ENCODE measurements around the gene CFAP410. TPM values are rescaled to one million over a fixed set of nuclear protein-coding genes. Genes with fewer than 3 reads are reported as not detected.

Gene CFAP410
- total and polyA plus RNA-seq, 2 of the 4 experiments (the other 2 are of a cell fraction): 3.8 to 10.3 TPM

GRCh38 chr21:44321846-44322450 lies 17.2 kb downstream of the CFAP410 start:
- ATAC-seq (ENCODE audit: low read depth): no peak
- Histone ChIP-seq H3K4ac (ENCODE audit: low read depth, low read length) (no peak overlapping the region), H4K5ac (ENCODE audit: low read depth, low read length) (no peak overlapping the region), H3K36me3 (ENCODE audit: control insufficient read depth, insufficient read depth, low read length) (peaks cover 76% of the 10 kb centered on the region), H2AFZ (replicated peaks; ENCODE audit: low read length, poor library complexity) (no peak overlapping the region), H2BK5ac (ENCODE audit: low read depth, low read length, poor library complexity, severe bottlenecking) (no peak overlapping the region), H3K4me2 (ENCODE audit: low read depth, low read length) (no peak overlapping the region), H3K27me3 (ENCODE audit: control insufficient read depth, insufficient read depth, low read length) (no peaks in the 10 kb centered on the region), H3K27ac (ENCODE audit: insufficient read depth, low read length) (no peak overlapping the region), H3K18ac (ENCODE audit: low read depth, low read length) (no peak overlapping the region), H3K4me1 (ENCODE audit: control insufficient read depth, insufficient read depth, low read length) (no peaks in the 10 kb centered on the region), H2AK5ac (ENCODE audit: low read depth, low read length) (no peak overlapping the region), H2AK9ac (replicated peaks; ENCODE audit: low read depth, low read length, poor library complexity) (no peak overlapping the region), H3K9me3 (ENCODE audit: control insufficient read depth, insufficient read depth, low read length) (no peaks in the 10 kb centered on the region), H4K20me1 (ENCODE audit: insufficient read depth, low read length) (no peaks in the 10 kb centered on the region; the same call in 1 of the 2 replicates), H2BK120ac (ENCODE audit: low read depth, low read length) (no peak overlapping the region), H3K79me1 (ENCODE audit: low read depth in 1 of 2, low read length in 2 of 2) (no peaks in the 10 kb centered on the region), H3K9ac (ENCODE audit: low read depth, low read length) (no peak overlapping the region), H4K91ac (ENCODE audit: insufficient read depth, low read depth, low read length) (no peak overlapping the region), H3K9me1 (ENCODE audit: insufficient read depth, low read length) (no peaks in the 10 kb centered on the region), H2BK15ac (ENCODE audit: low read depth, low read length) (no peak overlapping the region), H3K14ac (replicated peaks; ENCODE audit: low read depth, low read length) (no peak overlapping the region), H3K56ac (ENCODE audit: extremely low read depth, insufficient read depth, low read length) (no peak overlapping the region), H3K23ac (ENCODE audit: low read depth, low read length) (no peak overlapping the region), H4K8ac (ENCODE audit: low read depth in 2 of 2, low read length in 2 of 2) (no peak overlapping the region), H3K4me3 (ENCODE audit: insufficient read depth, low read depth, low read length) (no peak overlapping the region), H2BK20ac (ENCODE audit: low read depth, low read length) (no peak overlapping the region)
- no peak for DNase-seq
- no TSS peak for BruUV-seq (replicated peaks)
- intact Hi-C loops (cut with micrococcal nuclease) (no loop called here), dilution Hi-C loops (cut with HindIII; ENCODE audit: low sequenced_read_pairs, unreplicated experiment) (no loop called here), in situ Hi-C loops (cut with MboI; ENCODE audit: low sequenced_read_pairs) (no loop called here)
- CTCF ChIA-PET: no interaction called here
- TF ChIP-seq ELK1 (IDR thresholded peaks at IDR 0.05; ENCODE audit: borderline replicate concordance, low read depth, low read length): no peak
- TF ChIP-seq CEBPB (IDR thresholded peaks at IDR 0.05; ENCODE audit: low read depth, low read length): no peak
- TF ChIP-seq POLR2A (IDR thresholded peaks at IDR 0.05; ENCODE audit: low read depth, low read length): no peak
- no peak for TF ChIP-seq USF2 (IDR thresholded peaks at IDR 0.05; ENCODE audit: low read depth, low read length)
- TF ChIP-seq RFX5 (IDR thresholded peaks at IDR 0.05; ENCODE audit: low read depth, low read length): no peak
- 94% methylated on average over 7 of the region's 23 CpGs; no CpG with 5 or more reads in 1 of the 2 experiments for WGBS, 2 experiments (ENCODE audit: extremely low coverage in 2 of 2, insufficient read length in 1 of 2)
- POLR2A ChIA-PET (ENCODE audit: unreplicated experiment): no interaction called here
